Lower lobe of right lung (tissue), 2 donors: ENCODE results near the gene SPON1. TPM values are rescaled to one million over a fixed set of nuclear protein-coding genes. Genes with fewer than 3 reads are reported as not detected.
A peak's percentile ranks its signal among the peaks of the same experiment; 100 is the strongest.
"Not testable (repeated sequence)": the region's sequence is repeated elsewhere in the genome, so short reads cannot be mapped to it uniquely, and the experiment has no call there.

ENCODE experiments used
- ATAC-seq, 2 donors: fragments of 200-7000 bp; cut with Tn5 transposase; one replicate each; pipeline ENCODE4 v1.9.1; 2020 to 2022; ENCODE audit warnings: mild to moderate bottlenecking in 2 of 2, moderate library complexity in 2 of 2
- DNase-seq: peaks from one replicate; pipeline ENCODE4 v3.0.0-alpha.2; 2020
- H3K27ac ChIP-seq: fragments of 200-600 bp; one replicate; pipeline ENCODE4 v1.8.0; 2022
- H3K27me3 ChIP-seq: fragments of 200-600 bp; one replicate; pipeline ENCODE4 v1.8.0; 2022; ENCODE audit warnings: low read depth
- H3K36me3 ChIP-seq: fragments of 200-600 bp; one replicate; pipeline ENCODE4 v1.8.0; 2022; ENCODE audit warnings: mild to moderate bottlenecking
- H3K4me1 ChIP-seq: fragments of 200-600 bp; one replicate; pipeline ENCODE4 v1.8.0; 2022
- H3K4me3 ChIP-seq: fragments of 200-600 bp; one replicate; pipeline ENCODE4 v1.8.0; 2022; ENCODE audit warnings: mild to moderate bottlenecking
- H3K9me3 ChIP-seq: fragments of 200-600 bp; one replicate; pipeline ENCODE4 v1.8.0; 2022
- intact Hi-C: fragments of 100-400 bp; cut with DNase I; formaldehyde crosslinking; loops from one replicate; pipeline ENCODE4 v1.11.0; 2022
- total RNA-seq: library from RNA; stranded (reverse); fragmentation: NEBNext Ultra II Directional; extraction: Animal tissue kit (Norgen Biotek cat#: 25700); gene quantifications from one replicate; pipeline ENCODE4 v1.2.1, GENCODE V29; 2021
- TF ChIP-seq, protein P1 (sequence below): fragments of 200-600 bp; IDR thresholded peaks from one replicate; pipeline ENCODE4 v1.8.0; 2022; ENCODE audit warnings: antibody characterized with exemption, mild to moderate bottlenecking
- donor health status: DM: no; HTN: yes; CAD: no; lungs with severe emphysema.

Gene SPON1
- total RNA-seq, 1 donor from 2014 or later: 40.1 TPM

DNA sequence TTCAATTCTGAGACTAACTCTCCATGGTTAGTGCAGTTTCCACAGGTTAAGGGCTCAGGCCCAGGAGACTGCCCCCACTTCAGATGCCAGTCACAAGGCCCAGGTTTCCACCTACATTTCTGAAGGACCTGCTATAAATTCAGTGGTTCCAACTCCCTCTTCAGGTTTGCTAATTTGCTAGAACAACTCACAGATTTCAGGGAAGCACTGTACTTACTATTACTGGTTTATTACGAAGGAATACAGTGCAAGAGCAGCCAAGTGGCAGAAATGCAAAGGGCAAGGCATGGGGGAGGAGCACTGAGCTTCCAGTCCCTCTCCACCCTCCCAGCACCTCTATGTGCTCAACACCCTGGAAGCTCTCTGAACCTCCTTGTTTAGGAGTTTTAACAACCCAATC is 39.3 kb upstream of the SPON1 start:
- DNase-seq (no peak), ATAC-seq (peak; percentile 75 to 82)
- Histone ChIP-seq H3K4me1 (peaks cover 14% of the 10 kb centered on the region), H3K9me3 (no peaks in the 10 kb centered on the region), H3K27ac (no peak overlapping the region), H3K36me3 (no peaks in the 10 kb centered on the region), H3K27me3 (no peaks in the 10 kb centered on the region), H3K4me3 (no peak overlapping the region)
- intact Hi-C loops: no loop called here
- TF ChIP-seq, protein P1, sequence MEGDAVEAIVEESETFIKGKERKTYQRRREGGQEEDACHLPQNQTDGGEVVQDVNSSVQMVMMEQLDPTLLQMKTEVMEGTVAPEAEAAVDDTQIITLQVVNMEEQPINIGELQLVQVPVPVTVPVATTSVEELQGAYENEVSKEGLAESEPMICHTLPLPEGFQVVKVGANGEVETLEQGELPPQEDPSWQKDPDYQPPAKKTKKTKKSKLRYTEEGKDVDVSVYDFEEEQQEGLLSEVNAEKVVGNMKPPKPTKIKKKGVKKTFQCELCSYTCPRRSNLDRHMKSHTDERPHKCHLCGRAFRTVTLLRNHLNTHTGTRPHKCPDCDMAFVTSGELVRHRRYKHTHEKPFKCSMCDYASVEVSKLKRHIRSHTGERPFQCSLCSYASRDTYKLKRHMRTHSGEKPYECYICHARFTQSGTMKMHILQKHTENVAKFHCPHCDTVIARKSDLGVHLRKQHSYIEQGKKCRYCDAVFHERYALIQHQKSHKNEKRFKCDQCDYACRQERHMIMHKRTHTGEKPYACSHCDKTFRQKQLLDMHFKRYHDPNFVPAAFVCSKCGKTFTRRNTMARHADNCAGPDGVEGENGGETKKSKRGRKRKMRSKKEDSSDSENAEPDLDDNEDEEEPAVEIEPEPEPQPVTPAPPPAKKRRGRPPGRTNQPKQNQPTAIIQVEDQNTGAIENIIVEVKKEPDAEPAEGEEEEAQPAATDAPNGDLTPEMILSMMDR: no peak

- Histone ChIP-seq H3K4me1 (peaks cover 19% of the 10 kb centered on the region), H3K36me3 (no peaks in the 10 kb centered on the region), H3K27me3 (no peaks in the 10 kb centered on the region), H3K4me3 (no peak overlapping the region), H3K27ac (no peak overlapping the region), H3K9me3 (no peaks in the 10 kb centered on the region)
- peak in 1 of 2 donors; percentile 48 for ATAC-seq
- no peak for DNase-seq
- TF ChIP-seq, protein P1: no peak
- intact Hi-C loops: no loop called here
These were observed 38.5 kb upstream of the SPON1 start for GRCh38 chr11:13923716-13924650.

DNA sequence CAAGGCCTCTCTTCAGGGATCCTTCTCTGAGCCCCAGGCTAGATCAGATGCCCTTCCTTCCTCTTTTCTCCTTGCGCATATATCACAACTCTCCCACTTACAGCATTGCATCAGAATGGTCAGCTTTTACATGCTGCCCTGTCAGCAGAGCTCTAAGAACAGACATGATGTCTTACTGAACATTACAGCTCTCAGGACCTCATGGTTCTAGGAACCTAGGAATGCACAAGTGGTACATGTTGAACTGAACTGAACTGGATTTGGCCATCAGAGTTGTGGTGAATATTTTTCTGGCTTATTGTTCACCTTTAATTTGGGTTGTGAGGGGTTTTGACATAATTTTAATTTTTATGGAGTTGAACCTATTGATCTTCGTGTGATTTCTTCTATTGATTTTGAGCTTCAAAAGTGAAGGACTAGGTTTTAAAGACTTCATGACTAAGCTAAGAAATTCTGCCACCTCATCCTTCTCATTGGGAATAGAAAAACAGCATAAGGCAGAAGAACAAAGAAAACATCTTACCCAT is 37.7 kb upstream of the SPON1 start:
- Histone ChIP-seq H3K4me3 (no peak overlapping the region), H3K27ac (no peak overlapping the region), H3K27me3 (no peaks in the 10 kb centered on the region), H3K9me3 (no peaks in the 10 kb centered on the region), H3K36me3 (no peaks in the 10 kb centered on the region), H3K4me1 (peaks cover 24% of the 10 kb centered on the region)
- peak; percentile 66 to 70 for ATAC-seq
- no peak for DNase-seq
- intact Hi-C loops: no loop called here
- TF ChIP-seq, protein P1: no peak

GRCh38 chr11:13926366-13926765 is 36.2 kb upstream of the SPON1 start:
- H3K4me3 ChIP-seq, H3K27me3 ChIP-seq, H3K27ac ChIP-seq, intact Hi-C loops, H3K9me3 ChIP-seq, ATAC-seq, H3K36me3 ChIP-seq, DNase-seq: not testable (repeated sequence)
- peaks cover 24% of the 10 kb centered on the region for H3K4me1 ChIP-seq

- Histone ChIP-seq H3K4me3 (no peak overlapping the region), H3K4me1 (peaks cover 24% of the 10 kb centered on the region), H3K27me3 (no peaks in the 10 kb centered on the region), H3K9me3 (no peaks in the 10 kb centered on the region), H3K27ac (no peak overlapping the region), H3K36me3 (no peaks in the 10 kb centered on the region)
- TF ChIP-seq, protein P1: no peak
- DNase-seq (no peak), ATAC-seq (no peak)
- intact Hi-C loops: no loop called here
These were observed 35.5 kb upstream of the SPON1 start for GRCh38 chr11:13926981-13927380.

- H3K36me3 ChIP-seq: no peaks in the 10 kb centered on the region
- H3K4me3 ChIP-seq: no peak overlapping the region
- H3K4me1 ChIP-seq: peaks cover 24% of the 10 kb centered on the region
- H3K9me3 ChIP-seq: no peaks in the 10 kb centered on the region
- TF ChIP-seq, protein P1: no peak
- H3K27ac ChIP-seq: no peak overlapping the region
- intact Hi-C loops: no loop called here
- no peaks in the 10 kb centered on the region for H3K27me3 ChIP-seq
- DNase-seq (no peak), ATAC-seq (no peak)
These were observed 35.0 kb upstream of the SPON1 start for GRCh38 chr11:13927481-13927880.
